GM12872 (cell line): ENCODE measurements around the gene RUFY1.

Experiments
- CTCF ChIP-seq: IDR thresholded peaks from 3 replicates; pipeline ENCODE4 v1.5.1; 2011; ENCODE audit warnings: low read depth, mild to moderate bottlenecking, low read length, moderate library complexity; ENCODE audit not compliant: insufficient read depth

RUFY1 gene

GRCh38 chr5:179512452-179513000 is 37.8 kb upstream of the RUFY1 start:
- no peak for TF ChIP-seq CTCF

- TF ChIP-seq CTCF: no peak
These were observed 34.1 kb upstream of the RUFY1 start for GRCh38 chr5:179516221-179516620.

- no peak for TF ChIP-seq CTCF
These were observed 23.4 kb upstream of the RUFY1 start for GRCh38 chr5:179526978-179527377.

- TF ChIP-seq CTCF: peak; percentile 34; the same call in 1 of the 3 replicates
These were observed 20.0 kb upstream of the RUFY1 start for GRCh38 chr5:179530069-179530998.

- TF ChIP-seq CTCF: no peak
These were observed 17.3 kb upstream of the RUFY1 start for GRCh38 chr5:179533024-179533423.

GRCh38 chr5:179533907-179534306 is 16.4 kb upstream of the RUFY1 start:
- TF ChIP-seq CTCF: no peak

GRCh38 chr5:179534431-179534830 is 15.9 kb upstream of the RUFY1 start:
- no peak for TF ChIP-seq CTCF
